Activated CD4-positive, alpha-beta T cell treated with anti-CD3 and anti-CD28 coated beads for 24 hours (primary cell): ENCODE results near the gene TAS2R13.

Source experiments
- DNase-seq, 2 donors: peaks; one replicate each; pipeline ENCODE4 v3.0.0-alpha.2; 2020; ENCODE audit warnings: low read depth in 2 of 2

The TAS2R13 gene, protein sequence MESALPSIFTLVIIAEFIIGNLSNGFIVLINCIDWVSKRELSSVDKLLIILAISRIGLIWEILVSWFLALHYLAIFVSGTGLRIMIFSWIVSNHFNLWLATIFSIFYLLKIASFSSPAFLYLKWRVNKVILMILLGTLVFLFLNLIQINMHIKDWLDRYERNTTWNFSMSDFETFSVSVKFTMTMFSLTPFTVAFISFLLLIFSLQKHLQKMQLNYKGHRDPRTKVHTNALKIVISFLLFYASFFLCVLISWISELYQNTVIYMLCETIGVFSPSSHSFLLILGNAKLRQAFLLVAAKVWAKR

GRCh38 chr12:10909462-10909861 lies at the start of gene TAS2R13:
TAS2R13 (minus strand) TSS chr12:10909562; CDS start chr12:10909298, 264 bp downstream.
- no peak for DNase-seq

- DNase-seq = no peak
Measured at GRCh38 chr12:10957741-10958140, 48.4 kb upstream of the TAS2R13 start.

DNA sequence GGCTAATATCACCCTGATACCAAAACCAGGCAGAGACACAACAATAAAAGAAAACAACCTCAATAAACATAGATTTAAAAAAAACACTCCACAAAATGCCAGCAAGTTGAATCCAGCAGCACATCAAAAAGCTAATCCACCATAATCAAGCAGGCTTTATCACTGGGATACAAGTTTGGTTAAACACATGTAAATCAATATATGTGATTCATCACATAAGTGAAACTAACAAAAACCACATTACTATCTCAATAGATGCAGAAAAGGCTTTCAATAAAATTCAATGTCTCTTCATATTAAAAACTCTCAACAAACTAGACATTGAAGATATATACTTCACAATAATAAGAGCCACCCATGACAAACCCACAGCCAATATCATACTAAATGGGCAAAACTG lies 46.7 kb upstream of the TAS2R13 start:
- no peak for DNase-seq

DNA sequence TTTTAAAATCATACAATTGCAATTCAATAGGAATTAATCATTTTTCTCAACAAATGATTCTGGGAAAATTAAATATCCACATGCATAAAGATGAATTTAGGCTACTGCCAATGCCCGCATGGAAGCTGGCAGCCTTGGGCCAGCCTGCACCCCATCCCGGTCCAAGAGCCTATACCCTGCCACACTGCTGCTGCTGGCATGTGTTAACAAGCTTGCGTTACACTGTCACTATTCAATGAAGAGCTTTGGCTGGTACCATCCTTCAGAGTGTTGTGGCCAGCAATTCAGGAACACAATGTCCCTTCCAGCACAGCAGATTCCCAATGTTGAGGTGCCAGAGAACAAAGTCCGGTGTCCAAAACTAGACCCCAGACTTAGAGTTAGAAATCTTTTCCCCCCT lies 43.3 kb upstream of the TAS2R13 start:
- DNase-seq = no peak

DNA sequence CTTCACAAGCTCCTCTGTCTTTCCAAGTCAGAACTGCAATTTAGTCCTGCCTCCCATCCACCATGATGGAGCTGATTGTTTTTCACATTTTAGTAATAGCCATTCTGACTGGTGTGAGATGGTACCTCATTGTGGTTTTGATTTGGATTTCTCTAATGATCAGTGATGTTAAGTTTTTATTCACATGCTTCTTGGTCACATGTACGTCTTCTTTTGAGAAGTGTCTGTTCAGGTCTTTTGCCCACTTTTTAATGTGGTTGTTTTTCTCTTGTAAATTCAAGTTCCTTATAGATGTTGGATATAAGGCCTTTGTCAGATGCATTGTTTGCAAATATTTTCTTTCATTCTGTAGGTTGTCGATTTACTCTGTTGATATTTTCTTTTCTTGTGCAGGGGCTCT lies 33.8 kb upstream of the TAS2R13 start:
- DNase-seq = no peak

- no peak for DNase-seq
Measured at GRCh38 chr12:10941916-10942607, 32.7 kb upstream of the TAS2R13 start.

DNA sequence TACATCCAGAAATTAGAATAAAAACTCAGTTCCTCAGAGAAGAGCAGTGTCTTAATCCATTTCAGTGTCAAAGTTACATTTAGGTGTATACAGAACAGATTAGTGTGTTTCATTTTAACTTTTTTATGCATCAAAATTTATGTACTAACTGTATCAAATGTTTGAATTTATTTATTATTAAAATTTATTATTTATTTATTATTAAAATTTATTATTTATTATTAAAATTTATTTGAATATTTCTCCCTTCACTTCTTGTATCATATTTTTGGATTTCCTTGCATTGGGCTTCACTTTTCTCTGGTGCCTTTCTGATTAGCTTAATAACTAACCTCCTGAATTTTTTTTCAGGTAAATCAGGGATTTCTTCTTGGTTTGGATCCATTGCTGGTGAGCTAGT lies 32.0 kb upstream of the TAS2R13 start:
- DNase-seq = no peak

GRCh38 chr12:10940389-10940788 lies 31.0 kb upstream of the TAS2R13 start:
- DNase-seq = no peak

DNA sequence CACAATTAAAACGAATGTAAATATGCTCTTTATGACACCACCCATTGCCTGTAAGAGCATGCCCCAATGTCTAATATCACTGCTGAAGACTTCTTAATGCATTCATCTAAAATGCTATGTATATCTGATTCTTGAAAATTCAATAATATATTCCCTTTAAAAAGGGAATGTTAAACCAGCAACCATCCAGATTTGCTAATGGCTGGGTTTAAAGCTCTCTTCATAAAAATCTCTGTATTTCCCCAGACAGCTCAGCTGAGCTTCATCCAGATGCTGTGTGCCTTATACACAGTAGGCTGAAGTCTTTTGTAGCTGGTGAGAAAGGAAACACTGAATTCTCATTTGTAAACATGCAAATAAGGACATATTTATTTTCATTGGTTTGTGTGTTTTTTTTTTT lies 29.8 kb upstream of the TAS2R13 start, which contains the start of gene TAS2R14:
Gene TAS2R14, minus strand, starts transcription at position 101 of the 400 bp plus-strand sequence. Its CDS starts 56 bp downstream, at position 45.
- DNase-seq = no peak

- DNase-seq = no peak
Measured at GRCh38 chr12:10936506-10936905, 27.1 kb upstream of the TAS2R13 start.

GRCh38 chr12:10928746-10929286 lies 19.5 kb upstream of the TAS2R13 start, which contains the start of gene PRH2:
PRH2 (plus strand) TSS chr12:10929236; CDS start chr12:10929274, 38 bp downstream.
- DNase-seq = no peak

- DNase-seq = no peak
Measured at GRCh38 chr12:10926269-10926668, 16.9 kb upstream of the TAS2R13 start.

DNA sequence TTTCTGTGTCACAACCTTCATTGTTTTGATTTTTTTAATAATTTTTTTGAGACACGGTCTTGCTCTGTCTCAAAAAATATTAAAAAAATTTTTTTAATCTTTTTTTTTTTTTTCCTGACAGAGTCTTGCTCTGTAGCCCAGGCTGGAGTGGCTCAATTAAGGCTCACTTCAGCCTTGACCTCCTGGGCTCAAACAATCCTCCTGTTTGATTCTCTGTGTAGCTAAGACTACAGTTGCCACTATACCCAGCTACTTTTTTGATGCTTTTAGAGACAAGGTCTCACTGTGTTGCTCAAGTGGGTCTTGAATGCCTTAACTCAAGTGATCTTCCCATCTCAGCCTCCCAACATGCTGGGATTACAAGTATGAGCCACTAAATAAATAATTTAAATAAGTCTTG lies 10.4 kb upstream of the TAS2R13 start:
- DNase-seq = no peak

DNA sequence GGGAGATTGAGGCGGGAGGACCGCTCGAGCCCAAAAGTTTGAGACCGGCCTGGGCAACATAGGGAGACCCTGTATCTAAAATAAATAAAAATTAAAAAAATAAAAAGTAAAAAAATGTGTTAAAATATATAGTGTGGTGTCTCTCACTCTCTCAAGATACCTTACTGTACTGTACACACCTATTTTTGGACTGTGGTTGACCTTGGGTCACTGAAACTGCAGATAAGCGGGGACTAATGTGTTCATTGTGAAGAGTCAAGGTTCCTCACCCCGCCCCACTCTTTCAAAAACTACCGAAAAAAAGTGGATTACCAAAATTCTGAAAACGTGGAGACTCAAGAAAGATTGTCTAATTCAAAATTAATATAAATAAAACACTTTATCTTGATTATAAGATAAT lies 1.0 kb upstream of the TAS2R13 start:
- no peak for DNase-seq

- no peak for DNase-seq
Measured at GRCh38 chr12:10904686-10905085, 4.7 kb downstream of the TAS2R13 start.

DNA sequence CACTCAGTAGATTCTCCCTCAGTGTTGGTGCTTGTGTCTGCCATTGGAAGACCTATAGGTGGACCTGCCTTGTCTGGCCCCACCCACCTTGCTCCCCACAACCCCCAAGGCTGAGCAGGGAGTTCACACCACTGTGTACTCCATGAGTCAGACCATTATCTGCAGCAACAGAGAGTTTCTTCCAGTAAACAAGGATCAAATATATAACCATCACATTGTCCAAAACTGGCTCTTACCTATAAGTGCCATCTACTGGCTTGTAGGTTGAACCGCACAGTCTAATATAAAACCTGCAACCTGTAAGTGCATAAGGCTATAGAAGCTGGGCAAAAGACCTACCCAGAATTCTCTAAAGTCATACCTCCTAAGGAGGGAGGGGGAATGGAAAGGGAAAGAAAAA lies 7.9 kb downstream of the TAS2R13 start:
- no peak for DNase-seq

- no peak for DNase-seq
Measured at GRCh38 chr12:10900972-10901371, 8.4 kb downstream of the TAS2R13 start.

- no peak for DNase-seq
Measured at GRCh38 chr12:10900530-10900929, 8.8 kb downstream of the TAS2R13 start.

DNA sequence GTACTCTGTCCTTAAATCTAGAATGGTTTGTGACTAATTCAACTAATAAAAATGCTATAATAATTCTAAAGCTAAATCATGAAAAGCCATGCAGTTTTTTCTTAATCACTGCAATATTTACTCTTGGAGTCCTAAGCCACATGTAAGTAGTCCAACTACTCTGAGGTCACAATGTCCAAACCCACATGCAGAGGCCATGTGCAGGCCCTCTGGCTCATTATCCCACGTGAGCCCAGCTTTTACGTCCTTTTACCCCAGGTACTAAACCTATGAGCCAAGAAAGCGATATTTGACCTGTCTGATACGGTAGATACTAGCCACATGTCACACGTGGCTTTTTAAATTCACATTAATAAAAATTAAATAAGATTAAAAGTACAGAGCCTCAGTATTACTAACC lies 12.5 kb downstream of the TAS2R13 start:
- no peak for DNase-seq

DNA sequence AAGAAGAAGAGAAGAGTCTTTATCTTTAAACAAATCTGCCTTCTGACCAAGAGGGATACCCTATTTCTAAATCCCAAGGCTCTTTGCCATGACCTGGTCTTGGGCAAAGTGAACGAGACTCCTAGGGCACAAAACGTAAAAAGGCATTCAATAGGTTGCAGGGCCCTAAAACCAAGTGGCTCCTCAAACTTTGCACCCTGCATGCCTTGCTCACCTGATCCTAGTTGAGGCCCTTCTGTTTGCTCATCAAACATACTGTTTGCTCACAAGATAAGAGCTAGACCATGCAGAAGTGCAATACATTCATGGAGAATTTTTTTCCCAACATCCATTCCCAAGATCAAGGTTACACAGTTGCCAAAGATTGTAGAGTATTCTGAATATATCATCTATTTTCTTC lies 17.4 kb downstream of the TAS2R13 start:
- no peak for DNase-seq

DNA sequence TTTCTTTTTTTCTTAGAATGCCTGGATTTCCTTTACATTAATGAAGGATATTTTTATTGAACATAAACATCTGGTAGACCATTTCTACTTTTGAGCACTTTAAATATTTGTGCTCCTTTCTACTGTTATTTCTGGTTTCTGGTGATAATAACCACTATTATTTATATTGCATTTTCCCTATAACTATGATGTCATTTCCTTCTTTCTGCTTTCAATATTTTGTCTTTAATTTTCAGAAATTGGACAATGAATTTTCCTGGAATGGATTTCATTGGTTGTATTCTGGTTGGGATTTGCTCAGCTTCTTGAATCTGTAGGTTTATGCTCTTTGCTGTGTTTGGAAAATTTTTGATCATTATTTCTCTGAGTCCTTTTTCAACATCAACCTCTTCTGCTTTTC lies 20.1 kb downstream of the TAS2R13 start:
- DNase-seq = no peak

- DNase-seq = no peak
Measured at GRCh38 chr12:10884086-10884725, 25.2 kb downstream of the TAS2R13 start, which contains the start of gene PRH1. PRH1 (minus strand) TSS chr12:10884255; CDS start chr12:10884217, 38 bp downstream.
